GM21381 (cell line): Measurements from ENCODE around the gene DUS4L.

Experiments used
- ATAC-seq: cut with Tn5 transposase; IDR thresholded peaks from one replicate; pipeline ENCODE4 v1.9.1; 2021; ENCODE audit warnings: mild to moderate bottlenecking, moderate library complexity; ENCODE audit not compliant: unreplicated experiment

The DUS4L gene

GRCh38 chr7:107613439-107613838 lies 49.7 kb downstream of the DUS4L start:
- ATAC-seq: no peak

GRCh38 chr7:107613948-107614347 lies 50.2 kb downstream of the DUS4L start:
- no peak for ATAC-seq

- ATAC-seq: no peak
These were observed 50.7 kb downstream of the DUS4L start for GRCh38 chr7:107614425-107614824.

DNA sequence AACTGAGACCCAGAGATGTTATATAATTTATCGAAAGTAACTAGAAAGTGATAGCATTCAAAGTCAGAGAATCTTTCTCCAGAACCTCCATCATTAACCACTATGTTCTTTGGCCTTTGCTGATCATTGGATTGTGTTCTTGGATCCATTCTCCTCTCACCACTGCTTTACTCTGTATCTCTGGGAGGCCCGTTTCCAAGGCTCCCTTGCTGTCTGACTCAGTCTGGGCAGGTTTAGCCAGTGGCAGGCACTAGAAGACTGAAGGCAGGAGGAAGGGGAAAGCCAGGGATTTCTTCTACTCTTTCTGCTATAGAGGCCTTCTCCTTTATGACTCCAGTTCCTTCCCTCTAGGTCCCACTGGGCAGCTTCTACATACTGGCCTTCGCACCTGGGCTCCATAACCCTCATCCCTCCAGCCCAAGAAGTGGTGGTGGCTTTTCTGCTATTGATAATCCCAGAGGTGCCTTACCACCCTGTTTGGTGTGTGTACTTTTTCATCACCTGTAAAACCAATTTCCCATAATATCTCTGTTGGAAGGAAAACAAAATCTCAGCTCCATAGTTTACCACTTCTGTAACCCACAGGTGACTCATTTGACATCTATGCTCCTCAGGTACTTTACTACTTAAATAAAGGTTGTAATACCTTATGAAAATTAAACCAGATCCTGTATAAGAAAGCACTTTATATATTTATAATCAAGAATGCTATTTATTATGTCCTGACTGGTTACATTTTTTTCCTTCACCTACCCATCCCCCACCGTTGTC lies 52.3 kb downstream of the DUS4L start:
- ATAC-seq: no peak

- ATAC-seq: no peak
These were observed 58.7 kb downstream of the DUS4L start for GRCh38 chr7:107622429-107622828.

GRCh38 chr7:107622894-107623293 lies 59.1 kb downstream of the DUS4L start:
- no peak for ATAC-seq

- ATAC-seq: no peak
These were observed 63.2 kb downstream of the DUS4L start for GRCh38 chr7:107627002-107627401.
